Psoas muscle (tissue), 8 donors: ENCODE results near the gene UBA5. TPM values are rescaled to one million over a fixed set of nuclear protein-coding genes. Genes with fewer than 3 reads are reported as not detected.

Experiments used
- ATAC-seq, 4 donors: fragments of 200-7000 bp; cut with Tn5 transposase; one replicate each; pipeline ENCODE4 v1.9.1; 2020; ENCODE audit warnings: moderate library complexity in 3 of 4, mild to moderate bottlenecking in 2 of 4
- DNase-seq, 2 donors: peaks; one replicate each; pipeline ENCODE4 v3.0.0-alpha.2; 2020
- H3K27ac ChIP-seq: fragments of 200-600 bp; one replicate; pipeline ENCODE4 v1.8.0; 2022
- H3K27me3 ChIP-seq, 3 donors: fragments of 200-600 bp in 1 of 3; one replicate each; pipeline versions ENCODE4 v1.6.1 to v1.8.0; 2013 to 2022; ENCODE audit warnings: low read length in 2 of 3, mild to moderate bottlenecking in 2 of 3, moderate library complexity in 1 of 3; ENCODE audit not compliant: insufficient read depth in 3 of 3
- H3K36me3 ChIP-seq, 2 donors: fragments of 200-600 bp in 1 of 2; one replicate each; pipeline versions ENCODE4 v1.6.1 to v1.8.0; 2013 to 2022; ENCODE audit warnings: low read depth in 1 of 2, mild to moderate bottlenecking in 1 of 2, moderate library complexity in 1 of 2; ENCODE audit not compliant: insufficient read depth in 1 of 2
- H3K4me1 ChIP-seq: fragments of 200-600 bp; one replicate; pipeline ENCODE4 v1.8.0; 2022
- H3K4me3 ChIP-seq: fragments of 200-600 bp; one replicate; pipeline ENCODE4 v1.8.0; 2022; ENCODE audit warnings: mild to moderate bottlenecking
- H3K9me3 ChIP-seq: fragments of 200-600 bp; one replicate; pipeline ENCODE4 v1.8.0; 2022
- WGBS, 3 donors: extraction: QIAGEN DNeasy Blood & Tissue Kit; methylation state at CpG; one replicate each; pipeline versions ENCODE4 v1.1.6 to v1.1.7; 2013; 5-methylcytosine and 5-hydroxymethylcytosine counted together
- intact Hi-C, 2 donors: fragments of 100-400 bp; cut with DNase I; formaldehyde crosslinking; loops; one replicate each; pipeline versions ENCODE4 v1.11.0 to v1.14.2; 2022
- polyA plus RNA-seq, 3 donors: library from polyadenylated mRNA; stranded (reverse); fragments of 200-250 nt; gene quantifications; one replicate each; pipeline ENCODE4 v1.2.3, GENCODE V29; 2013
- total RNA-seq, 4 donors: library from RNA; stranded (reverse); fragmentation: NEBNext Ultra II Directional in 2 of 4; extraction: Animal tissue kit (Norgen Biotek cat#: 25700) in 2 of 4; gene quantifications; one replicate each; pipeline versions ENCODE4 v1.2.1 to v1.2.4, GENCODE V29; 2021 to 2023
- TF ChIP-seq, protein P1 (sequence below): fragments of 200-600 bp; IDR thresholded peaks from one replicate; pipeline ENCODE4 v1.8.0; 2022; ENCODE audit warnings: antibody characterized with exemption
- donor health status: healthy with polysubstance abuse.
- donor health status: DM: no; HTN: no; CAD: no; lungs with moderate emphysema.
- donor health status: Bipolar disorder and iron deficiency.
- donor health status: healthy.
- donor health status: DM: yes; HTN: yes; CAD: no.
- donor health status: DM: no; HTN: no; CAD: no.
- donor health status: DM: no; HTN: no; CAD: no.
- donor health status: DM: yes; HTN: yes; CAD: no.

The UBA5 gene
- total and polyA plus RNA-seq, 7 donors = 16.2 to 31.1 (median 25.3) TPM

- DNase-seq = no peak
- TF ChIP-seq, protein P1, sequence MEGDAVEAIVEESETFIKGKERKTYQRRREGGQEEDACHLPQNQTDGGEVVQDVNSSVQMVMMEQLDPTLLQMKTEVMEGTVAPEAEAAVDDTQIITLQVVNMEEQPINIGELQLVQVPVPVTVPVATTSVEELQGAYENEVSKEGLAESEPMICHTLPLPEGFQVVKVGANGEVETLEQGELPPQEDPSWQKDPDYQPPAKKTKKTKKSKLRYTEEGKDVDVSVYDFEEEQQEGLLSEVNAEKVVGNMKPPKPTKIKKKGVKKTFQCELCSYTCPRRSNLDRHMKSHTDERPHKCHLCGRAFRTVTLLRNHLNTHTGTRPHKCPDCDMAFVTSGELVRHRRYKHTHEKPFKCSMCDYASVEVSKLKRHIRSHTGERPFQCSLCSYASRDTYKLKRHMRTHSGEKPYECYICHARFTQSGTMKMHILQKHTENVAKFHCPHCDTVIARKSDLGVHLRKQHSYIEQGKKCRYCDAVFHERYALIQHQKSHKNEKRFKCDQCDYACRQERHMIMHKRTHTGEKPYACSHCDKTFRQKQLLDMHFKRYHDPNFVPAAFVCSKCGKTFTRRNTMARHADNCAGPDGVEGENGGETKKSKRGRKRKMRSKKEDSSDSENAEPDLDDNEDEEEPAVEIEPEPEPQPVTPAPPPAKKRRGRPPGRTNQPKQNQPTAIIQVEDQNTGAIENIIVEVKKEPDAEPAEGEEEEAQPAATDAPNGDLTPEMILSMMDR = no peak
- H3K4me3 ChIP-seq = no peak overlapping the region
- H3K27me3 ChIP-seq = no peaks in the 10 kb centered on the region
- no peaks in the 10 kb centered on the region for H3K9me3 ChIP-seq
- 80 to 83% (median 81%) methylated on average over 5 of the region's 5 CpGs for WGBS, 3 donors
- no peak overlapping the region for H3K27ac ChIP-seq
- no peak for ATAC-seq
- peaks cover 4% of the 10 kb centered on the region for H3K4me1 ChIP-seq
- intact Hi-C loops = loop anchor here in 1 of 2 donors (10.0 kb wide), 1 partner anchor 49 kb away; the partner anchor contains the start of gene UBA5
- H3K36me3 ChIP-seq = peaks cover 2 to 96% of the 10 kb centered on the region in 2 donors
Measured at GRCh38 chr3:132713977-132714727, 54.0 kb downstream of the UBA5 start.

GRCh38 chr3:132716372-132716771, 56.2 kb downstream of the UBA5 start:
- no peak for ATAC-seq
- intact Hi-C loops = loop anchor here (5.0 to 10.0 kb wide), 2 partner anchors 49 to 52 kb away; partner anchors contain the start of gene UBA5 (in 1 of the 2)
- Histone ChIP-seq H3K9me3 (no peaks in the 10 kb centered on the region), H3K27ac (no peak overlapping the region), H3K4me1 (peaks cover 22% of the 10 kb centered on the region), H3K36me3 (peaks cover 2 to 78% of the 10 kb centered on the region in 2 donors), H3K4me3 (no peak overlapping the region), H3K27me3 (no peaks in the 10 kb centered on the region)
- TF ChIP-seq, protein P1 = no peak
- DNase-seq = no peak

DNA sequence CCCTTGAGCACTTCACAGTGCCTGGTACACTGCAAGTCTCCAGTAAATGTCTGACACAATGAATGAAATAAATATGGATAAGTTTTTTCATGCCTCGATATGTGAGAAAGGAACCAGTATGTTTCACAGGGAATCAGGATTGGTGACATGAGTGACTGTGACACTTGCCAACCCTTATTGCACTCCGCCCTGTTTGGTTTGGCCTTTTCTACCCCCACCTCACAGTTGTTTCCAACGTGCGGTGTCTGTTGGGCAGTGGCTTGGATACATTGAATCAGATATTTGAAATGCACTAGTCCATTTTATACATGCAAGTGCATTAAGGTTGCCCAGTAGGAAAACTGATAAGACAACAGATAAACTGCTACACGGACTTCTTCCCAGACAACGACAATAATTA, 60.1 kb downstream of the UBA5 start:
- H3K4me3 ChIP-seq = peak overlapping the region; percentile 72
- H3K27me3 ChIP-seq = no peaks in the 10 kb centered on the region
- peaks cover 2 to 43% of the 10 kb centered on the region in 2 donors for H3K36me3 ChIP-seq
- 42 to 54% (median 44%) methylated on average over 6 of the region's 6 CpGs for WGBS, 3 donors
- TF ChIP-seq, protein P1 = no peak
- H3K4me1 ChIP-seq = peaks cover 30% of the 10 kb centered on the region
- no peak for ATAC-seq
- no peak for DNase-seq
- no peak overlapping the region for H3K27ac ChIP-seq
- no peaks in the 10 kb centered on the region for H3K9me3 ChIP-seq
- intact Hi-C loops = loop anchor here in 1 of 2 donors (5.0 to 10.0 kb wide), 2 partner anchors 852 to 1215 kb away; partner anchors contain the start of gene CDV3

GRCh38 chr3:132721479-132722164, 61.5 kb downstream of the UBA5 start:
- intact Hi-C loops = loop anchor here (2.0 to 10.0 kb wide), 3 partner anchors 851 to 1213 kb away; partner anchors contain the start of gene CDV3 (in 1 of the 2)
- TF ChIP-seq, protein P1 = peak; percentile 54
- DNase-seq (peak; percentile 76 to 89), ATAC-seq (peak; percentile 38 to 65 (median 56))
- H3K9me3 ChIP-seq = no peaks in the 10 kb centered on the region
- 2 to 4% (median 3%) methylated on average over 34 to 47 of the region's 47 CpGs for WGBS, 3 donors
- H3K4me3 ChIP-seq = peak overlapping the region; percentile 72
- H3K27me3 ChIP-seq = no peaks in the 10 kb centered on the region
- H3K27ac ChIP-seq = peak overlapping the region; percentile 91
- H3K36me3 ChIP-seq = peaks cover 2 to 29% of the 10 kb centered on the region in 2 donors
- H3K4me1 ChIP-seq = peaks cover 30% of the 10 kb centered on the region
